DND-41 (cell line): Measurements from ENCODE around the gene TUFT1.
A peak's percentile ranks its signal among the peaks of the same experiment; 100 is the strongest.

ENCODE experiments used
- EZH2 ChIP-seq: IDR thresholded peaks from 3 replicates; pipeline ENCODE4 v1.6.1; 2012; ENCODE audit warnings: borderline replicate concordance, low read depth, mild to moderate bottlenecking, moderate library complexity, low read length, inconsistent platforms; ENCODE audit not compliant: severe bottlenecking
- TF ChIP-seq, protein P1 (sequence below): IDR thresholded peaks from 2 replicates; pipeline ENCODE4 v1.5.1; 2012; ENCODE audit warnings: borderline replicate concordance, low read length, moderate library complexity, mild to moderate bottlenecking; ENCODE audit not compliant: poor library complexity, severe bottlenecking; ENCODE audit errors: extremely low read depth

DNA sequence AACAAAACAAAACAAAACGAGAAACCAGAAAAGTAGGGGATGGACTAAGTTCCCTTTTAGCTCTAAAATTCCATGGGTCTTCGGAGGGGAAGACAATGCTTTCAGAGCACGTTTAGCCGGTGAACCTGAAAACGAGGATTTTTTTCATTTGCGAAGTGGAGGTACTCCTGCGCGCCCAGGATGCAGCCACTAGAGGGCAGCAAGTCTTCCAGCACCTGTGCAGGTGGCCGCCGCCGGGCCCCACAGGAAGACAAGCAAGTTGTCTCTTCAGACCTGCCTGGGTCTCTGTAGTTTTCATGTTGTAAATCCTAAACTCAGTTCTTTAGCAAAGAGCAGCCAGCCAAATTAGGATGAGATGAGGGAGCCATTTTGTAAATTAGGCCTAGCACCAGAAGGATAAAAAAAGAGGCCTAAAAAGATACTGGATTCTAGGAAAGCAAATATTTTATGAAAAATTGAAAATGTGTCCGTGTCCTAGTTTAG is 54.1 kb downstream of the TUFT1 start:
- TF ChIP-seq EZH2 = no peak
- TF ChIP-seq, protein P1, sequence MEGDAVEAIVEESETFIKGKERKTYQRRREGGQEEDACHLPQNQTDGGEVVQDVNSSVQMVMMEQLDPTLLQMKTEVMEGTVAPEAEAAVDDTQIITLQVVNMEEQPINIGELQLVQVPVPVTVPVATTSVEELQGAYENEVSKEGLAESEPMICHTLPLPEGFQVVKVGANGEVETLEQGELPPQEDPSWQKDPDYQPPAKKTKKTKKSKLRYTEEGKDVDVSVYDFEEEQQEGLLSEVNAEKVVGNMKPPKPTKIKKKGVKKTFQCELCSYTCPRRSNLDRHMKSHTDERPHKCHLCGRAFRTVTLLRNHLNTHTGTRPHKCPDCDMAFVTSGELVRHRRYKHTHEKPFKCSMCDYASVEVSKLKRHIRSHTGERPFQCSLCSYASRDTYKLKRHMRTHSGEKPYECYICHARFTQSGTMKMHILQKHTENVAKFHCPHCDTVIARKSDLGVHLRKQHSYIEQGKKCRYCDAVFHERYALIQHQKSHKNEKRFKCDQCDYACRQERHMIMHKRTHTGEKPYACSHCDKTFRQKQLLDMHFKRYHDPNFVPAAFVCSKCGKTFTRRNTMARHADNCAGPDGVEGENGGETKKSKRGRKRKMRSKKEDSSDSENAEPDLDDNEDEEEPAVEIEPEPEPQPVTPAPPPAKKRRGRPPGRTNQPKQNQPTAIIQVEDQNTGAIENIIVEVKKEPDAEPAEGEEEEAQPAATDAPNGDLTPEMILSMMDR = peak; percentile 92
